ENCODE results near the gene ZIC2. TPM values are rescaled to one million over a fixed set of nuclear protein-coding genes. Genes with fewer than 3 reads are reported as not detected.
A peak's percentile ranks its signal among the peaks of the same experiment; 100 is the strongest.

The ZIC2 gene
- total RNA-seq, 1 donor from 2014 or later = not detected

DNA sequence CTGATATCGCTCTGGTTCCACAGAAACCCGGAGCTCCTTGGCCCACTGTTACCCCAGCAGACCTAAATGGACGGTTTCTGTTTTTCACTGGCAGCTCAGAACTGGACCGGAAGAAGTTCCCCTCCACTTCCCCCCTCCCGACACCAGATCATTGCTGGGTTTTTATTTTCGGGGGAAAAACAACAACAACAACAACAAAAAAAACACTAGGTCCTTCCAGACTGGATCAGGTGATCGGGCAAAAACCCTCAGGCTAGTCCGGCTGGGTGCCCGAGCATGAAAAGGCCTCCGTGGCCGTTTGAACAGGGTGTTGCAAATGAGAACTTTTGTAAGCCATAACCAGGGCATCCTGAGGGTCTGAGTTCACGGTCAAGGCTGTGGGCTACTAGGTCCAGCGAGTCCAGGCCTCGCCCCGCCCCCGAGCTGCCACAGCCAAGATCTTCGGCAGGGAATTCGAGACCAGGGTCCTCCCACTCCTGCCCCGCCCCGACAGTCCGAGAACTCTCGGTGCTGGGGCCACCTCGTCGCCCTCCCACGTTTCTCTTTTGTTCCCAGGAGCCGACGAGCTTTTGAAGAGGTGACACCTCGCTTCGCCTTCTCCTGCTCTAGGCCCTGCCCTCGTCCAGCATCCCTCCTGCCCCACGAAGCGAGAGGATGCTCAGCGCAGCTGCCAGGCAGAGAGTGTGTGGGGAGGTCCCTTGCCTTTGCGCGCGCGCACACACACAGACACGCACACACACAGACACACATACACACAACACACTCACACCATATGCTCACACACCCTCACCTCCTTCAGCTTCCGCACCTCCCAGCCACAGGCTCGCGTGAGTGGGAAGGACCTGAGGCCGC lies 8.8 kb downstream of the ZIC2 start:
- FAIRE-seq (no peak), DNase-seq (ENCODE audit: low read depth) (no peak)
- Histone ChIP-seq H3K36me3 (ENCODE audit: control insufficient read depth, insufficient read depth, low read length) (no peaks in the 10 kb centered on the region), H3K4me3 (ENCODE audit: low read depth, low read length) (no peak overlapping the region), H3K27me3 (ENCODE audit: control insufficient read depth, insufficient read depth, low read length) (peaks cover 74% of the 10 kb centered on the region)
- TF ChIP-seq CTCF (IDR thresholded peaks at IDR 0.05; ENCODE audit: insufficient read depth, low read length, severe bottlenecking) = no peak

- Histone ChIP-seq H3K27me3 (ENCODE audit: control insufficient read depth, insufficient read depth, low read length) (peaks cover 79% of the 10 kb centered on the region), H3K36me3 (ENCODE audit: control insufficient read depth, insufficient read depth, low read length) (no peaks in the 10 kb centered on the region), H3K4me3 (ENCODE audit: low read depth, low read length) (no peak overlapping the region)
- DNase-seq (ENCODE audit: low read depth) (no peak), FAIRE-seq (no peak)
- no peak for TF ChIP-seq CTCF (IDR thresholded peaks at IDR 0.05; ENCODE audit: insufficient read depth, low read length, severe bottlenecking)
These were observed 9.6 kb downstream of the ZIC2 start for GRCh38 chr13:99991013-99991827.

- H3K4me3 ChIP-seq (ENCODE audit: low read depth, low read length) = no peak overlapping the region
- peaks cover 81% of the 10 kb centered on the region for H3K27me3 ChIP-seq (ENCODE audit: control insufficient read depth, insufficient read depth, low read length)
- H3K36me3 ChIP-seq (ENCODE audit: control insufficient read depth, insufficient read depth, low read length) = no peaks in the 10 kb centered on the region
- DNase-seq (ENCODE audit: low read depth) = no peak
- TF ChIP-seq CTCF (IDR thresholded peaks at IDR 0.05; ENCODE audit: insufficient read depth, low read length, severe bottlenecking) = no peak
- no peak for FAIRE-seq
These were observed 10.5 kb downstream of the ZIC2 start for GRCh38 chr13:99991828-99992775.

DNA sequence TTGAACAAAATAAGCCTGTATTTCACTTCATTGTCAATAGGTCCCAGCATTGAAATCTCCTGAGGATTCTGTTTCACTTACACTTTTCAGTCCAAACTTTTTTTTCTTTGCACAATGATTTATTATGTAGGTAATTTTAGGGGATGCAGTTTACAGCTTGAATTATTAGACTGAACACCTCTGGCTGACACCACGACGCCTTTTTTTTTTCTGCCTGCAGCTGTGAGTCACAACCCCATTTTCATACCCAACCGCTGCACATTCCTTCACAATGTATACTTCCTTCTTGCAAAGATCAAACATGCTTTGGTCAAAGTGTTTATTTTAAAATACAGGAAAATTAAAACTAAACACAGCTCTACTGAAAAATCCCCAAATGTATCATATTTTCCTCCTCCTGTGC lies 11.4 kb downstream of the ZIC2 start:
- peak; percentile 68 for DNase-seq (ENCODE audit: low read depth)
- no peak for TF ChIP-seq CTCF (IDR thresholded peaks at IDR 0.05; ENCODE audit: insufficient read depth, low read length, severe bottlenecking)
- no peak overlapping the region for H3K4me3 ChIP-seq (ENCODE audit: low read depth, low read length)
- no peak for FAIRE-seq
- H3K27me3 ChIP-seq (ENCODE audit: control insufficient read depth, insufficient read depth, low read length) = peaks cover 80% of the 10 kb centered on the region
- no peaks in the 10 kb centered on the region for H3K36me3 ChIP-seq (ENCODE audit: control insufficient read depth, insufficient read depth, low read length)
